OCI-LY3 (cell line): ENCODE measurements around the gene BCL11B.

Experiments used
- H2AFZ ChIP-seq: fragments of 200-600, 300-600 bp; shearing (Covaris generic); 2 replicates; pipeline ENCODE4 v1.6.0; 2014; ENCODE audit warnings: antibody characterized with exemption, low read depth, low read length
- H3K27ac ChIP-seq: fragments of 200-600, 300-600 bp; sonication (generic); 2 replicates; pipeline ENCODE4 v1.5.1; 2014; ENCODE audit warnings: mild to moderate bottlenecking, low read length, moderate library complexity, mixed read lengths
- H3K27me3 ChIP-seq: fragments of 200-600, 300-600 bp; sonication (generic); 2 replicates; pipeline ENCODE4 v1.6.1; 2014; ENCODE audit warnings: low read depth, low read length, mixed read lengths
- H3K36me3 ChIP-seq: fragments of 200-600, 300-600 bp; sonication (generic); replicated peaks from 2 replicates; pipeline ENCODE3; 2014; ENCODE audit warnings: low read depth, low read length, mixed read lengths
- H3K4me1 ChIP-seq: fragments of 300-600, 200-600 bp; sonication (generic); 2 replicates; pipeline ENCODE4 v1.6.1; 2014; ENCODE audit warnings: low read length, mixed read lengths
- H3K4me2 ChIP-seq: fragments of 200-600, 300-600 bp; sonication (generic); 2 replicates; pipeline ENCODE4 v1.6.1; 2014; ENCODE audit warnings: low read length, mixed read lengths
- H3K4me3 ChIP-seq: fragments of 300-600, 200-600 bp; sonication (generic); 2 replicates; pipeline ENCODE4 v1.5.1; 2014; ENCODE audit warnings: antibody characterized with exemption, mild to moderate bottlenecking, low read length, moderate library complexity
- H3K79me2 ChIP-seq: fragments of 300-600, 200-600 bp; shearing (Covaris generic); 2 replicates; pipeline ENCODE4 v1.6.1; 2014; ENCODE audit warnings: mild to moderate bottlenecking, low read length, mixed read lengths
- H3K9ac ChIP-seq: fragments of 300-600, 200-600 bp; shearing (Covaris generic); 2 replicates; pipeline ENCODE4 v1.6.0; 2014; ENCODE audit warnings: mild to moderate bottlenecking, low read length, moderate library complexity
- H3K9me3 ChIP-seq: fragments of 200-600, 300-600 bp; shearing (Covaris generic); 2 replicates; pipeline ENCODE4 v1.6.1; 2014; ENCODE audit warnings: low read length, mixed read lengths; ENCODE audit not compliant: insufficient read depth
- H4K20me1 ChIP-seq: fragments of 200-600, 300-600 bp; sonication (generic); 2 replicates; pipeline ENCODE4 v1.6.1; 2016; ENCODE audit warnings: low read length, mixed read lengths; ENCODE audit not compliant: insufficient read depth
- EZH2phosphoT487 ChIP-seq: fragments of 200-600 bp; shearing (Covaris generic); IDR thresholded peaks from 2 replicates; pipeline ENCODE4 v1.6.1; 2018; ENCODE audit warnings: antibody characterized with exemption, mixed run types, low read depth
- TF ChIP-seq, protein P1 (sequence below): fragments of 200-600, 300-600 bp; sonication (generic); IDR thresholded peaks from 2 replicates; pipeline ENCODE4 v1.5.1; 2014; ENCODE audit warnings: antibody characterized with exemption, low read length, low read depth

BCL11B gene

DNA sequence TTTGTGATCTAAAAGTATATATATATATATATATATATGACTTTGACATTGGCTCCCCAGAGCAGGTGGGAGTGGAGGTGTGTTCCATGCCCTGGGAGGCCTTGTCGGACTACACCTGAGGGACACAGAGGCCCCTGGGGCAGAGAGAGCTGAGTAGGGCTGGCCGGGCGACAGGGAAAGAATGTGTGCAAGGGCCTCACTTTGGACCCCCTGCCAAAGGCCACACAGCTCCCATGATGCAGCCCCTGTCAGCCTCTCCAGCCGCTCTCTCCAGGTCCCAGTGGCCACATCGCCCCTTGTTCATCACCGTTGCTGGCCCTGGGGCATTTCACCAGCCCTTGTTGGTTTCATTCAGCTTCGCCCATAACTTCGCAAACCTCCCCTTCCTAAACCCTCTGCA lies 123.9 kb downstream of the BCL11B start:
- Histone ChIP-seq H3K27me3 (peaks cover 11% of the 10 kb centered on the region; the same call in 1 of the 2 replicates), H2AFZ (no peak overlapping the region), H3K4me1 (no peaks in the 10 kb centered on the region), H3K36me3 (no peaks in the 10 kb centered on the region), H3K79me2 (no peaks in the 10 kb centered on the region), H3K4me3 (no peak overlapping the region), H4K20me1 (no peaks in the 10 kb centered on the region), H3K27ac (no peak overlapping the region), H3K4me2 (no peak overlapping the region), H3K9ac (no peak overlapping the region), H3K9me3 (no peaks in the 10 kb centered on the region)
- TF ChIP-seq, protein P1, sequence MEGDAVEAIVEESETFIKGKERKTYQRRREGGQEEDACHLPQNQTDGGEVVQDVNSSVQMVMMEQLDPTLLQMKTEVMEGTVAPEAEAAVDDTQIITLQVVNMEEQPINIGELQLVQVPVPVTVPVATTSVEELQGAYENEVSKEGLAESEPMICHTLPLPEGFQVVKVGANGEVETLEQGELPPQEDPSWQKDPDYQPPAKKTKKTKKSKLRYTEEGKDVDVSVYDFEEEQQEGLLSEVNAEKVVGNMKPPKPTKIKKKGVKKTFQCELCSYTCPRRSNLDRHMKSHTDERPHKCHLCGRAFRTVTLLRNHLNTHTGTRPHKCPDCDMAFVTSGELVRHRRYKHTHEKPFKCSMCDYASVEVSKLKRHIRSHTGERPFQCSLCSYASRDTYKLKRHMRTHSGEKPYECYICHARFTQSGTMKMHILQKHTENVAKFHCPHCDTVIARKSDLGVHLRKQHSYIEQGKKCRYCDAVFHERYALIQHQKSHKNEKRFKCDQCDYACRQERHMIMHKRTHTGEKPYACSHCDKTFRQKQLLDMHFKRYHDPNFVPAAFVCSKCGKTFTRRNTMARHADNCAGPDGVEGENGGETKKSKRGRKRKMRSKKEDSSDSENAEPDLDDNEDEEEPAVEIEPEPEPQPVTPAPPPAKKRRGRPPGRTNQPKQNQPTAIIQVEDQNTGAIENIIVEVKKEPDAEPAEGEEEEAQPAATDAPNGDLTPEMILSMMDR = no peak
- no peak for TF ChIP-seq EZH2phosphoT487

DNA sequence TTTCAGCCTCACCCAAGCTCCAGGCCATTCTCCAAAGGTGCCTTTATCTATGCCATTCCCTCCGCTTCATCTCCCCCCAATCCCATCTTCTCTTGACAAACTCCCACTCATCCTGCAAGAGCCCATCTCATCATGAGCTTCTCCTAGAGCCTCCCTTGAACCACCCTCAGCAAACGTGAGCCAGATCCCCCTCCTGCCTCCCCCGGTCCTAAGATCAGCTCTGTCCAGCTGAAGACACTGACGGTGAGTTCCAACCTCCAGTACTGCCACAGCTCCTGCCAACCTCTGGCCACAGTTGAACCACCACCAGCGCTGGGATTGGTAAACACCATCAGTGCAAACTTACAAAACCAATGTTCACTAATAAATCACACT lies 124.6 kb downstream of the BCL11B start:
- no peaks in the 10 kb centered on the region for H3K79me2 ChIP-seq
- H2AFZ ChIP-seq = no peak overlapping the region
- H3K4me1 ChIP-seq = no peaks in the 10 kb centered on the region
- H3K27me3 ChIP-seq = peaks cover 9% of the 10 kb centered on the region; the same call in 1 of the 2 replicates
- TF ChIP-seq, protein P1 = no peak
- no peak for TF ChIP-seq EZH2phosphoT487
- no peaks in the 10 kb centered on the region for H4K20me1 ChIP-seq
- no peak overlapping the region for H3K9ac ChIP-seq
- no peak overlapping the region for H3K4me2 ChIP-seq
- H3K36me3 ChIP-seq = no peaks in the 10 kb centered on the region
- H3K9me3 ChIP-seq = no peaks in the 10 kb centered on the region
- no peak overlapping the region for H3K4me3 ChIP-seq
- H3K27ac ChIP-seq = no peak overlapping the region

DNA sequence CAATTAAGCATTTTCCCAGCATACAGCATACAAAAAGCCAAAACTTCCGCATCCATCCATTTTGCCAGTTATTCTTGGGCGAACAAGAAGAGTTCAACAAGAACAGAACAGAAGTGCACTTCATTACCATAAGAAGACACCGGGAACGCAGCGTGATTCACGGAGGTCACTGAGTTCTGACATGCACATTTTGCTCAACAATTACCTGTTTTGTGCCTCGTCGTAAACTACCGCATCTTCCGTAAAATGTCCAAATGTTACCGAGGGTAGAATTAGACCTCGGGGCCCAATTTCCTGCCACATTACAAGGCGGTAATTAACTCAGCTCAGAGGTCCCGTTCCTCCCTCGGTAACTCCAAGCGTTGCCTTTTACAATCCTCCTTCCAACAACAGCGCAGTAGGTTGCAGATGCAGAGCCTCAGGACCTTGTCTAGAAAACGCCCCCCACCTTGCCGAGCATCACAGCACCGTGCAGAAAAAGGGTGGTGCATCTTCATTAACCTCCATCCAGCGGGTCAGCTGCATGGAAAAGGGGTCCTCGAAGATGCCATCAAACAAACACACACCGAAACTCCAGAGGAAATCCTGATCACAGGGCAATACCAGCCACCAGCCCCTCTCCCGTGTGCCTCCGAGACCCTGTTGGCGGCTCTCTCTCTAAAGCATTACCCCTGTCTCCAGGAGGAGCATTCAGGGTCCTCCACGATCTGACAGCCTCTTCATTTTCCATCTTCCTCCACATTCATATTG lies 125.2 kb downstream of the BCL11B start:
- Histone ChIP-seq H3K27me3 (peaks cover 9% of the 10 kb centered on the region; the same call in 1 of the 2 replicates), H3K79me2 (no peaks in the 10 kb centered on the region), H3K4me2 (no peak overlapping the region), H3K27ac (no peak overlapping the region), H4K20me1 (no peaks in the 10 kb centered on the region), H2AFZ (no peak overlapping the region), H3K9me3 (no peaks in the 10 kb centered on the region), H3K4me1 (no peaks in the 10 kb centered on the region), H3K4me3 (no peak overlapping the region), H3K36me3 (no peaks in the 10 kb centered on the region), H3K9ac (no peak overlapping the region)
- TF ChIP-seq EZH2phosphoT487 = no peak
- TF ChIP-seq, protein P1 = no peak

DNA sequence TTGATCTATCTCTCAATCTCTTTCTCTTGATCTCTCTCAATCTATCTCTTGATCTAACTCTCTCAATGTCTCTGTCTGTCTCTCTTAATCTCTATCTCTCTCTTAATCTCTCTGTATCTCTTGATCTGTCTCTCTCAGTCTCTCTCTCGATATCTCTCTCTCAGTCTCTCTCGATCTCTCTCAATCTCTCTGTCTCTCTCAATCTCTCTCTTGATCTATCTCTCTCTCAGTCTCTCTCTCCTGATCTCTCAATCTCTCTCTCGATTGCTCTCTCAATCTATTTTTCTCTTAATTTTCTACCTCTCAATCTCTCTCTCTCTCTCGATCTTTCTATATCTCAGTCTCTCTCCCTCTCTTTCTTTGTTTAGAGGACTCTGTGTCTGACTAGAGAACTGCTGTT lies 126.7 kb downstream of the BCL11B start:
- Histone ChIP-seq H2AFZ (no peak overlapping the region), H3K27me3 (0 out of 2 replicates have a peak, but pooled peaks cover 2% of the 10 kb centered on the region), H3K79me2 (no peaks in the 10 kb centered on the region), H3K27ac (no peak overlapping the region), H3K9me3 (no peaks in the 10 kb centered on the region), H3K4me1 (no peaks in the 10 kb centered on the region), H3K9ac (no peak overlapping the region), H4K20me1 (no peaks in the 10 kb centered on the region), H3K36me3 (no peaks in the 10 kb centered on the region), H3K4me2 (no peak overlapping the region), H3K4me3 (no peak overlapping the region)
- TF ChIP-seq, protein P1 = no peak
- TF ChIP-seq EZH2phosphoT487 = no peak
